Mammary epithelial cell (primary cell): Measurements from ENCODE around the gene YBX1.

Experiments
- EZH2 ChIP-seq: IDR thresholded peaks from 2 replicates; pipeline ENCODE4 v1.6.1; 2012; ENCODE audit warnings: low read length, inconsistent platforms, borderline replicate concordance
- TF ChIP-seq, protein P1 (sequence below), 2 donors: IDR thresholded peaks in 1 of 2; conservative IDR thresholded peaks in 1 of 2; 2 replicates each; pipeline ENCODE4 v1.5.1; 2011 to 2012; ENCODE audit warnings: inconsistent platforms in 2 of 2, low read length in 2 of 2, mild to moderate bottlenecking in 2 of 2, control low read depth in 1 of 2, low read depth in 1 of 2; ENCODE audit not compliant: insufficient read depth in 1 of 2; ENCODE audit errors: extremely low read depth in 1 of 2

DNA sequence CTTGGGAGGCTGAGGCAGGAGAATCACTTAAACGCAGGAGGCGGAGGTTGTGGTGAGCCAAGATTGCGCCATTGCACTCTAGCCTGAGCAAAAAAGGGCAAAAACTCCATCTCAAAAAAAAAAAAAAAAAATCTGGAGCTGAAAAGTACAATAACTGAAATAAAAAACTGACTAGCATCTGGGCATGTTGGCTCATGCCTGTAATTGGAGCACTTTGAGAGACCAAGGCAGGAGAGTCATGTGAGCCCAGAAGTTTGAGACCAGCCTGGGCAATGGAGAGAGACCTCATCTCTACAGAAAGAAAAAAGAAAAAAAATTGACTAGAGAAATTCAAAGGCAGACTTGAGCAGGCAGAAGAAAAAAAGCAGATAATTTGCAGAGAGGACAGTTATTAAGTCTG is 39.7 kb downstream of the YBX1 start:
- TF ChIP-seq, protein P1, sequence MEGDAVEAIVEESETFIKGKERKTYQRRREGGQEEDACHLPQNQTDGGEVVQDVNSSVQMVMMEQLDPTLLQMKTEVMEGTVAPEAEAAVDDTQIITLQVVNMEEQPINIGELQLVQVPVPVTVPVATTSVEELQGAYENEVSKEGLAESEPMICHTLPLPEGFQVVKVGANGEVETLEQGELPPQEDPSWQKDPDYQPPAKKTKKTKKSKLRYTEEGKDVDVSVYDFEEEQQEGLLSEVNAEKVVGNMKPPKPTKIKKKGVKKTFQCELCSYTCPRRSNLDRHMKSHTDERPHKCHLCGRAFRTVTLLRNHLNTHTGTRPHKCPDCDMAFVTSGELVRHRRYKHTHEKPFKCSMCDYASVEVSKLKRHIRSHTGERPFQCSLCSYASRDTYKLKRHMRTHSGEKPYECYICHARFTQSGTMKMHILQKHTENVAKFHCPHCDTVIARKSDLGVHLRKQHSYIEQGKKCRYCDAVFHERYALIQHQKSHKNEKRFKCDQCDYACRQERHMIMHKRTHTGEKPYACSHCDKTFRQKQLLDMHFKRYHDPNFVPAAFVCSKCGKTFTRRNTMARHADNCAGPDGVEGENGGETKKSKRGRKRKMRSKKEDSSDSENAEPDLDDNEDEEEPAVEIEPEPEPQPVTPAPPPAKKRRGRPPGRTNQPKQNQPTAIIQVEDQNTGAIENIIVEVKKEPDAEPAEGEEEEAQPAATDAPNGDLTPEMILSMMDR (conservative IDR thresholded peaks at IDR 0.05 in 1 of 2, IDR thresholded peaks at IDR 0.05 in 1 of 2; ENCODE audit: extremely low read depth in 1 of 2, insufficient read depth in 1 of 2, low read depth in 1 of 2, low read length in 2 of 2), result no peak
- TF ChIP-seq EZH2, result no peak
